Tibial nerve (tissue), 4 donors: ENCODE measurements around the gene UCN3.

Experiments
- EP300 ChIP-seq, 2 donors: sonication (generic); formaldehyde crosslinking; IDR thresholded peaks; one replicate each; pipeline ENCODE4 v1.6.1; 2017; ENCODE audit warnings: antibody characterized with exemption in 2 of 2, mild to moderate bottlenecking in 1 of 2
- POLR2A ChIP-seq, 2 donors: fragments of 450-650 bp; IDR thresholded peaks; one replicate each; pipeline ENCODE4 v1.6.1; 2017; ENCODE audit warnings: antibody characterized with exemption in 2 of 2, mild to moderate bottlenecking in 2 of 2, moderate library complexity in 2 of 2
- TF ChIP-seq, protein P1 (sequence below), 5 experiments: fragments of 200-600 bp in 3 of 5; fragments of 450-650 bp in 2 of 5; sonication (generic) in 3 of 5; IDR thresholded peaks; one replicate each; pipeline ENCODE4 v1.5.1; 2016 to 2019; ENCODE audit warnings: antibody characterized with exemption in 5 of 5, mild to moderate bottlenecking in 3 of 5, moderate library complexity in 2 of 5

DNA sequence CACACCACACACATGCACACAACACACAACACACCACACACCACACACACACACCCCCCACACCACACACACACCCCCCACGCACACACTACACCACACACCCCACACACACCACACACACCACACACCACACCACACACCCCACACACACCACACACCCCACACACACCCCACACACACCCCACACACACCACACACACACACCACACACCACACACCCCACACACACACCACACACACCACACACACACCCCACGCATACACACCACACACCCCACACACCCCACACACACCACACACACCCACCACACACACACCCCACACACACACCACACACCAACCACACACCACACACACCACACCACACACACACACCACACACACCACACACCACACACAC is 16.4 kb downstream of the UCN3 start:
- TF ChIP-seq, protein P1, sequence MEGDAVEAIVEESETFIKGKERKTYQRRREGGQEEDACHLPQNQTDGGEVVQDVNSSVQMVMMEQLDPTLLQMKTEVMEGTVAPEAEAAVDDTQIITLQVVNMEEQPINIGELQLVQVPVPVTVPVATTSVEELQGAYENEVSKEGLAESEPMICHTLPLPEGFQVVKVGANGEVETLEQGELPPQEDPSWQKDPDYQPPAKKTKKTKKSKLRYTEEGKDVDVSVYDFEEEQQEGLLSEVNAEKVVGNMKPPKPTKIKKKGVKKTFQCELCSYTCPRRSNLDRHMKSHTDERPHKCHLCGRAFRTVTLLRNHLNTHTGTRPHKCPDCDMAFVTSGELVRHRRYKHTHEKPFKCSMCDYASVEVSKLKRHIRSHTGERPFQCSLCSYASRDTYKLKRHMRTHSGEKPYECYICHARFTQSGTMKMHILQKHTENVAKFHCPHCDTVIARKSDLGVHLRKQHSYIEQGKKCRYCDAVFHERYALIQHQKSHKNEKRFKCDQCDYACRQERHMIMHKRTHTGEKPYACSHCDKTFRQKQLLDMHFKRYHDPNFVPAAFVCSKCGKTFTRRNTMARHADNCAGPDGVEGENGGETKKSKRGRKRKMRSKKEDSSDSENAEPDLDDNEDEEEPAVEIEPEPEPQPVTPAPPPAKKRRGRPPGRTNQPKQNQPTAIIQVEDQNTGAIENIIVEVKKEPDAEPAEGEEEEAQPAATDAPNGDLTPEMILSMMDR (IDR thresholded peaks at IDR 0.05): no peak
- TF ChIP-seq POLR2A (IDR thresholded peaks at IDR 0.05) (no peak), EP300 (IDR thresholded peaks at IDR 0.05) (no peak)
